Metanephros (tissue), 2 donors: ENCODE data around the gene LPCAT3. TPM values are rescaled to one million over a fixed set of nuclear protein-coding genes. Genes with fewer than 3 reads are reported as not detected.

ENCODE experiments used
- small RNA-seq: library from RNA; depleted of rRNA; stranded (forward); fragments of <200 nt; gene quantifications from one replicate; pipeline ENCODE3, GENCODE V24; 2014; ENCODE audit warnings: low replicate concordance
- total RNA-seq: library from RNA; depleted of rRNA; stranded (reverse); fragments of >200 nt; gene quantifications from one replicate; pipeline ENCODE4 v1.2.3, GENCODE V29; 2014

The LPCAT3 gene
- 32.3 TPM for total RNA-seq

DNA sequence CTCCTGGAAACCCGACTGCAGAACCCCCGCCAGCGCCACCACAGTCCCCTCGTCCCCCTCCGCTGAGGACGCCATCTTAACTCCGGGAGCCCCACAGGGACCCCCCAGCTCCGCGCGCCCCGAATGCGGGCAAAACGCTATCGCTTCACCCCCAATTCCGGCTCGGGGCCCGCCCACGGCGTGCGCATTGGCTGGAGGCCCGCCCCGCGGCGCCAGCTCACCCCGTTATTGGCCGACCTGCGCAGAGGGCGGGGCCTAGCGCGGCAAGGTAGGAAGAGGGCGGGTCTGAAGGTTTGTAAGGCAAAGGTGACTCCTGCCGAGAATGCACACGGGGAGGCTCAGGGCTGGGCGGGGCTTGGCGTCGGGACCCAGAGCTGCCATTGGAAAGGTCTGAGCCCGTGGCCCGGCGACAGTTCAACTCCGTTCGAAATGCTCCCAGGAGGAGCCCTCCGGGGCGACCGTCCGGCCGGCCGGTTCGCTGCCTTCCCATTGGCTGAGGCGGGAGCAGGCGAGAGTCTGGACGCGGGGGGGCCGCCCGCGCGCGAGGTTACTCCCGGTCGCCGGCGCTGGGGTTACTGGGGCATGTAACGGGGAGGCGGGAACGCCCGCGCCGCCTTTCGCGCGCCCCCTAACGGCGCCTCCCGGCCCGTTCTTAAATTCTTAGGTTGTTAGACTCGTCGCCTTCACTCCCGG is at the start of gene LPCAT3:
TSS of gene LPCAT3 (minus strand) at position 127 of the 693 bp plus-strand sequence. CDS start at position 75, 52 bp downstream.

GRCh38 chr12:7060353-7060954 is 42.2 kb upstream of the LPCAT3 start, which contains the start of gene C1S:
Gene C1S, plus strand, starts transcription at chr12:7060718. Its CDS starts 1,195 bp downstream, at chr12:7061913.

DNA sequence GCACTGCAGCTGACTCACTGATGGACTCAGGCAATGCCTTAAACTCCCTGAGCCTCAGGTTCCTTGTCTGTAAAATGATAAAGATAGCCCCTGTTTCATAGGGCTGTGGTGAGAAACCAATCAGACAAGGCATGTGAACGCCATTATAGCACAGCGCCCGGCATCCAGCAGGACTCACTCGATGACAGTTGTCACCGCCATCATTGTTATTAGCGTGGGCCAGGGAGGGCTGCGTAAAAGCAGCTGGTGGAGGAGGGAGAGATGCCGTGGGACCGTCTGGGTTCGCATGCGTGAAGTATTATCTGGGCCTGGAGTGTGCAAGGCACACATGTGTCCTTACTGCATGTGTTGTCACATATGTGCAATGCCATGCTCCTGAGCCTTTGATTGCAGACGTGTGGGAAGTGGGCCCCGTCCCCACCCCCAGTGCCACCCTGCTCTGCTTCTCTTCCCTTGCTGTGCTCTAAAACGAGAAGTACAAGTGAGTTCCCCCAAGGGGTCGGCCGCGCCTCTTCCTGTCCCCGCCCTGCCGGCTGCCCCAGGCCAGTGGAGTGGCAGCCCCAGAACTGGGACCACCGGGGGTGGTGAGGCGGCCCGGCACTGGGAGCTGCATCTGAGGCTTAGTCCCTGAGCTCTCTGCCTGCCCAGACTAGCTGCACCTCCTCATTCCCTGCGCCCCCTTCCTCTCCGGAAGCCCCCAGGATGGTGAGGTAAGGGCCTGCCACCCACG is 67.3 kb downstream of the LPCAT3 start, which contains the start of gene PTPN6:
TSS of gene PTPN6 (plus strand) at position 546 of the 730 bp plus-strand sequence. CDS start at position 703, 157 bp downstream.

DNA sequence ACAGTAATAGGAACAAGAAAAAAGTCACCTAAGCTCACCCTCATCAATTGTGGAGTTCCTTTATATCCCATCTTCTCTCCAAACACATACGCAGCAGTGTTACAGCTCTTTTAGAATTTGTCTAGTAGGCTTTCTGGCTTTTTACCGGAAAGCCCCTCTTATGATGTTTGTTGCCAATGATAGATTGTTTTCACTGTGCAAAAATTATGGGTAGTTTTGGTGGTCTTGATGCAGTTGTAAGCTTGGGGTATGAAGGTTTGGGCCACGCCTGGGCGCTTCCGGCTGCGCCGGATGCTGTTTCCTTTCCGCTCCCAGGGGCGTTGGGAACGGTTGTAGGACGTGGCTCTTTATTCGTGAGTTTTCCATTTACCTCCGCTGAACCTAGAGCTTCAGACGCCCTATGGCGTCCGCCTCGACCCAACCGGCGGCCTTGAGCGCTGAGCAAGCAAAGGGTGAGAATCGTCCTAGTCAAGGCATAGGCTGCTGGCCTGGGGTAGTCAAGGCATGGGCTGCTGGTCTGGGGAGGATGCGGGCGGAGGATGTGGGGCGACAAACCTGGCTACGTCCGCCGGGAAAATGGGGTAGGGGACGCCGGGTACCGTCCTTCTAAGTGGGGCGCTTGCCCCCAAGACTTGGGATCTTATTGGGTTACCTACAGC is 74.4 kb downstream of the LPCAT3 start, which contains the start of the genes C12orf57 and RNU7-1:
TSS of gene C12orf57 (plus strand) at position 301 of the 659 bp plus-strand sequence. CDS start at position 401, 100 bp downstream.
TSS of gene RNU7-1 (plus strand) at position 95 of the 659 bp plus-strand sequence.

DNA sequence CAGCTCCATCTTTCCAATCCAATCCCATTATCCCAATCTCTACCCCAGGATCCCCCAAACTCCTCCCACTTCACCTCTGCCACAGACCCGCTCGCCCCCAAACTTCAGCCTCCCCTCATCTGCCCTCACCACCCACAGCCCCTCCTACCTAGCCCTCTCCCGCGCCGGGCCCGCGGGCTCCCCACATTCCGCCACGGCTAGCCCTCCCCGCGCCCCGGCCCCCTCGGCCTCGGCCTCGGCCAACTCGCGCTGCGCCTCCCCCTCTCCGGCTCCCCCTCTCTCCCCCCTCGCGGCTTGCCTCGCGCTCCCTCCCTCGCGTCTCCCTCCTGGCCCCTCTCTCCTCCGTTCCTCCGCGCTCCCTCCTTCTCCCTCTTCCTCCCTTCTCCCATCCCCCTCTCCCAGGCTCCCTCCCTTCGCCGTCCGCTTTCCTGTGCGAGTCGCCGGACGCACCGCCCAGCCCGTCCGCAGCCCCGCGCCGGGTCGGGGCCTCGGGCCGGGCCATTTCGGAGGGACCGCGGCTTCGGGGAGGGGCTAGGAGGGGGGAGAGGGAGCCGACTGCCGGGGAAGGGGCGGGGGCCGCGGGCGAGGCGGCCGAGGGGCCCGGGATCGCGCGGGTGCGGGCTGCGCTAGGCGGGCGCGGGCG is 90.8 kb downstream of the LPCAT3 start, which contains the start of gene ATN1:
TSS of gene ATN1 (plus strand) at position 581 of the 643 bp plus-strand sequence. CDS start 6,043 bp downstream, outside the sequence.

Small RNA genes within 50 kb of the gene (small RNA-seq; reads per million reads assigned to genes)
- gene AC006512.1 (not detected), gene MIR141 (72.3 reads per million, percentile 97 among the genes with 10 or more reads in this experiment), gene MIR200C (24.4 reads per million, percentile 96 among the genes with 10 or more reads in this experiment), gene RNU7-1 (not detected), gene SCARNA12 (0.88 reads per million, percentile 80 among the genes with 10 or more reads in this experiment)

Other genes starting within 250 kb of the LPCAT3 start
- 0.47 TPM for gene LAG3, start 246.0 kb downstream of the LPCAT3 start, total RNA-seq
- gene CD4, start 228.9 kb downstream of the LPCAT3 start, total RNA-seq: 18.3 TPM
- 13.5 TPM for gene GPR162, start 196.7 kb downstream of the LPCAT3 start, total RNA-seq
- gene P3H3, start 190.1 kb downstream of the LPCAT3 start, total RNA-seq: 29.5 TPM
- 3.7 TPM for gene GNB3, start 177.6 kb downstream of the LPCAT3 start, total RNA-seq
- gene CDCA3, start 167.2 kb downstream of the LPCAT3 start, total RNA-seq: 18.0 TPM
- 49.5 TPM for gene USP5, start 166.3 kb downstream of the LPCAT3 start, total RNA-seq
- 430 TPM for gene TPI1, start 150.9 kb downstream of the LPCAT3 start, total RNA-seq
- 11.3 TPM for gene SPSB2, start 145.2 kb downstream of the LPCAT3 start, total RNA-seq
- 7.8 TPM for gene LRRC23, start 113.7 kb downstream of the LPCAT3 start, total RNA-seq
- 5.7 TPM for gene ENO2, start 103.9 kb downstream of the LPCAT3 start, total RNA-seq
- 77.0 TPM for gene ATN1, start 90.5 kb downstream of the LPCAT3 start, total RNA-seq
- not detected for gene RNU7-1, start 74.7 kb downstream of the LPCAT3 start, total RNA-seq
- 146 TPM for gene C12orf57, start 74.5 kb downstream of the LPCAT3 start, total RNA-seq
- 21.1 TPM for gene PTPN6, start 67.1 kb downstream of the LPCAT3 start, total RNA-seq
- gene PHB2, start 47.8 kb downstream of the LPCAT3 start, total RNA-seq: 186 TPM
- gene EMG1, start 47.6 kb downstream of the LPCAT3 start, total RNA-seq: 26.9 TPM
- 87.9 TPM for gene C1S, start 42.2 kb upstream of the LPCAT3 start, total RNA-seq
- 108 TPM for gene C1R, start 74.0 kb upstream of the LPCAT3 start, total RNA-seq
- 67.3 TPM for gene C1RL, start 90.7 kb upstream of the LPCAT3 start, total RNA-seq
- gene RBP5, start 110.4 kb upstream of the LPCAT3 start, total RNA-seq: 17.7 TPM
- gene CLSTN3, start 111.9 kb upstream of the LPCAT3 start, total RNA-seq: 76.3 TPM
- gene PEX5, start 171.2 kb upstream of the LPCAT3 start, total RNA-seq: 39.7 TPM